ENCODE results near the gene TMED4. TPM values are rescaled to one million over a fixed set of nuclear protein-coding genes. Genes with fewer than 3 reads are reported as not detected.
"Not testable (repeated sequence)": the region's sequence is repeated elsewhere in the genome, so short reads cannot be mapped to it uniquely, and the experiment has no call there.

Gene TMED4
- total RNA-seq, 3 donors from 2014 or later: 71.3 to 79.4 (median 71.4) TPM

DNA sequence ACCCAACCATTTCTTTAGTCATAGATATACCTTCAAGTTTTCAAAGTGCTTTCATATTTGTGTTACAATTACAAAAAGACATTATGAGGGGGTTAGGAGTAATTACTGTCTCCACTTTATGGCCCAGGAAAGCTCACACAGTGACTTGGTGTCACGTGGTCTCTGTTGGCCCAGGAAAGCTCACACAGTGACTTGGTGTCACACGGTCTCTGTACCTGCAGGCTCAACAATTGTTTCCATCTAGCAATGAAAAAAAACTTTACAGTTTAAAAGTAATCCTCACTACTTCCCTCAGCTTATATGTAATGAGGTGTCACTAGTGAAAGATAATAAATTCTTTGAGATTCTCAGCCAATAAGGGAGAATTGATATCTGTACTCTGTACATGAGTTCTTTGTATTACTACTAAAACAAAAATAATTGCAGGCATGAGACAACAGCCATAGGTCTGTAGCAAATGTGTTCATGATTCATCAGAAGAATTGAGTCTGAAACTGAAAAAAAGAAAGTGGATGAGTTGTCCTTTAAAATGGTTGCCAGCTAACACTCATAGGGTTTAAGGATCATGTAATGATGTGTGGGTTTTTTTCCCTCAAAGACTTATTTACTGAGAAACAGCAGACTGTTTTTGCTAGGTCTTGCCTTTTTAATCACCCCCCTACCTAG is 35.3 kb upstream of the TMED4 start:
- no peaks in the 10 kb centered on the region for H3K27me3 Mint-ChIP-seq (ENCODE audit: low read depth)
- H3K36me3 Mint-ChIP-seq (ENCODE audit: insufficient read depth): peaks cover 21% of the 10 kb centered on the region
- no peak for DNase-seq
- peak overlapping the region; percentile 62 for H3K4me3 Mint-ChIP-seq
- H3K9me3 Mint-ChIP-seq: no peaks in the 10 kb centered on the region
- peak; percentile 92 for ATAC-seq
- H3K4me1 Mint-ChIP-seq (ENCODE audit: low read depth): peaks cover 83% of the 10 kb centered on the region

DNA sequence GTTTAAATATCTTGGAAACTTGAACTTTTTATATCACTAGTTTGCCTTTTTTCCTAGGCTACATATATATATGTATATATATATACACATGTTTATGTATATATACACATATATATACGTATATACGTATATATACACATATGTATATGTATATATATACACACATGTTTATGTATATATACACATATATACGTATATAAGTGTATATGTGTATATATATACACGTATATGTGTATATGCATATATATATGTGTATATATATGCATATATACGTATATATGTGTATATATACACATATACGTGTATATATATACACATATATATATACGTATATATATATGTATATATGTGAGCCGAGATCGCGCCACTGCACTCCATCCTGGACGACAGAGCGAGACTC is 34.5 kb upstream of the TMED4 start:
- peaks cover 25% of the 10 kb centered on the region for H3K36me3 Mint-ChIP-seq (ENCODE audit: insufficient read depth)
- no peak overlapping the region for H3K4me3 Mint-ChIP-seq
- H3K9me3 Mint-ChIP-seq: no peaks in the 10 kb centered on the region
- peaks cover 81% of the 10 kb centered on the region for H3K4me1 Mint-ChIP-seq (ENCODE audit: low read depth)
- DNase-seq (no peak), ATAC-seq (no peak)
- H3K27me3 Mint-ChIP-seq (ENCODE audit: low read depth): no peaks in the 10 kb centered on the region

DNA sequence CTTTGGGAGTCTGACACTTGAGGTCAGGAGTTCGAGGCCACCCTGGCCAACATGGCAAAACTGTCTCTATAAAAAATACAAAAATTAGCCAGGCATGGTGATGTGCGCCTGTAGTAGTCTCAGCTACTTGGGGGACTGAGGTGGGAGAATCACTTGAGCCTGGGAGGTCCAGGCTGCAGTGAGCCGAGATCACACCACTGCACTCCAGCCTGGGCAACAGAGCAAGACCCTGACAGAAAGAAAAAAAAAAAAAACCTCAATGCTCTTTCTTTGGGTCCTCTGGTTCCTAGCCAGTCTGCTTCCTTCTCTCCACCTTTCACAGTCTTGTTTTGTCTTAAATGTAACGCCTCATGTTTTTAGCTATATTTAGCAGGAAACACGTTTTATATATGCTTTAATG is 33.8 kb upstream of the TMED4 start:
- ATAC-seq (no peak), DNase-seq (no peak)
- peaks cover 25% of the 10 kb centered on the region for H3K36me3 Mint-ChIP-seq (ENCODE audit: insufficient read depth)
- H3K27me3 Mint-ChIP-seq (ENCODE audit: low read depth): no peaks in the 10 kb centered on the region
- peaks cover 74% of the 10 kb centered on the region for H3K4me1 Mint-ChIP-seq (ENCODE audit: low read depth)
- H3K4me3 Mint-ChIP-seq: no peak overlapping the region
- no peaks in the 10 kb centered on the region for H3K9me3 Mint-ChIP-seq

DNA sequence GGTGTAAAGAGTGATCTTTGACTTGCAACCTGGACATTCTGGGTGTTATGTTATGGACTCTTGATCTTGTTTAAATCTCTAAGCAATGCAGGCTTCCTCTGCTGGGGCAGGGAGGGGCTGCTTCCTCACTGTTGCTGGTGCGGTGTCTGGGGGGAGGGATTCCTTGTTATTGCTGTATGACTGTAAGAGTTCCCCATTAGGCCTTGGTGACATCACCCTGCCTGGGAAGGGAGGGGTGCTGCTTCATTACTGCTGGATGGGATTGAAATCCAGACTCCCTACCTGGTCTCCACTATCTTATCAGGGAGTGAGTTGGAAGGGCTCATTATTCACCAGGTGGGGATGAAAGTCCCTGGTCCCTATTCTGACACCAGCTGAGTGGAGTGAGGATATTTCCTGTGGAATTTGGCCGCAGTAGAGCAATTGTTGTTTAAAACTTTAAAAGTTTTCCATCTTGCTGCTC is 33.1 kb upstream of the TMED4 start:
- no peaks in the 10 kb centered on the region for H3K27me3 Mint-ChIP-seq (ENCODE audit: low read depth)
- no peaks in the 10 kb centered on the region for H3K9me3 Mint-ChIP-seq
- peaks cover 70% of the 10 kb centered on the region for H3K4me1 Mint-ChIP-seq (ENCODE audit: low read depth)
- H3K36me3 Mint-ChIP-seq (ENCODE audit: insufficient read depth): peaks cover 25% of the 10 kb centered on the region
- H3K4me3 Mint-ChIP-seq: peak overlapping the region; percentile 47
- DNase-seq (no peak), ATAC-seq (no peak)

DNA sequence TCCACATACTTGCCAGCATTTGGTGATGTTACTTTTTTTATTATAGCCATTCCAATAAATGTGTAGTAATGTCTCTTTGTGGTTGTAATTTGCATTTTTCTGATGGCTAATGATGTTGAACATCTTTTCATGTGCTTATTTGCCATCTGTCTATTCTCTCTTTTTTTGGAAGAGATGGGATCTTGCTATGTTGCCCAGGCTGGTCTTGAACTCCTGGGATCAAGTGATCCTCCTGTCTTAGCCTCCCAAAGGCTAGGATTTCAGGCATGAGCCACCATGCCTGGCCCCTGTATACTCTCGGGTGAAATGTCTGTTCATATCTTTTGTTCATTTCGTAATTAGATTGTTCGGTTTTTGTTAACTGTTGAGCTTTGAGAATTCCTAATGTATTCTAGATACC is 27.8 kb upstream of the TMED4 start:
- Mint-ChIP-seq H3K9me3 (no peaks in the 10 kb centered on the region), H3K4me3 (no peak overlapping the region), H3K27me3 (ENCODE audit: low read depth) (no peaks in the 10 kb centered on the region), H3K36me3 (ENCODE audit: insufficient read depth) (peaks cover 12% of the 10 kb centered on the region), H3K4me1 (ENCODE audit: low read depth) (peaks cover 54% of the 10 kb centered on the region)
- ATAC-seq: no peak
- no peak for DNase-seq

DNA sequence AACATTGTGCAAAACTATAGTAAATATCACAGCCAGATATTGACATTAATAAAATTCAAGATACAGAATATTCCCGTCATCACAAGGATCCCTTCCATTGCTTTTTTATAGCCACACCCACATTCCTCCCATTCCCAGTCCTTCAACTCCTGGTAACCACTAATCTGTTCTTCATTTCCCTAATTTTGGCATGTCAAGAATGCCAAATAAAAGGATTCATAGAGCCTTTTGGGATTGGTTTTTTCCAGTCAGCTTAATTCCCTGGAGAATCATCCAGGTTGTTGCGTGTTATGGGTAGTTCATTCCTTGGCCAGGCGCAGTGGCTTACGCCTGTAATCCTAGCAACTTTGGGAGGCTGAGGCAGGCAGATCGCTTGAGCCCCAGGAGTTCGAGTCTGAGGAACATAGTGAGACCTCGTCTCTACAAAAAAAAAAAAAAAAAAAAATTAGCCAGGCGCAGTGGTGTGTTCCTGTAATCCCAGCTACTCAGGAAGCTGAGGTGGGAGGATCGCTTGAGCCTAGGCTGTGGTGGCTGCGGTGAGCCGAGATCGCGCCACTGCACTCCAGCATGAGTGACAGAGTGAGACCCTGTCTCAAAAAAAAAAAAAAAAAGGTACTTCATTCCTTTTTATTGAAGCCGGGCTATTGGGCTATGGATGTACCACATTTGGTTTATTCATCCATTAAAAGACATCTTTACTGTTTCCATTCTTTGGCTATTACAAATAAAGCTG is 27.1 kb upstream of the TMED4 start:
- DNase-seq: no peak
- no peaks in the 10 kb centered on the region for H3K27me3 Mint-ChIP-seq (ENCODE audit: low read depth)
- H3K4me1 Mint-ChIP-seq (ENCODE audit: low read depth): peaks cover 46% of the 10 kb centered on the region
- peaks cover 7% of the 10 kb centered on the region for H3K36me3 Mint-ChIP-seq (ENCODE audit: insufficient read depth)
- ATAC-seq: no peak
- H3K4me3 Mint-ChIP-seq: no peak overlapping the region
- no peaks in the 10 kb centered on the region for H3K9me3 Mint-ChIP-seq

DNA sequence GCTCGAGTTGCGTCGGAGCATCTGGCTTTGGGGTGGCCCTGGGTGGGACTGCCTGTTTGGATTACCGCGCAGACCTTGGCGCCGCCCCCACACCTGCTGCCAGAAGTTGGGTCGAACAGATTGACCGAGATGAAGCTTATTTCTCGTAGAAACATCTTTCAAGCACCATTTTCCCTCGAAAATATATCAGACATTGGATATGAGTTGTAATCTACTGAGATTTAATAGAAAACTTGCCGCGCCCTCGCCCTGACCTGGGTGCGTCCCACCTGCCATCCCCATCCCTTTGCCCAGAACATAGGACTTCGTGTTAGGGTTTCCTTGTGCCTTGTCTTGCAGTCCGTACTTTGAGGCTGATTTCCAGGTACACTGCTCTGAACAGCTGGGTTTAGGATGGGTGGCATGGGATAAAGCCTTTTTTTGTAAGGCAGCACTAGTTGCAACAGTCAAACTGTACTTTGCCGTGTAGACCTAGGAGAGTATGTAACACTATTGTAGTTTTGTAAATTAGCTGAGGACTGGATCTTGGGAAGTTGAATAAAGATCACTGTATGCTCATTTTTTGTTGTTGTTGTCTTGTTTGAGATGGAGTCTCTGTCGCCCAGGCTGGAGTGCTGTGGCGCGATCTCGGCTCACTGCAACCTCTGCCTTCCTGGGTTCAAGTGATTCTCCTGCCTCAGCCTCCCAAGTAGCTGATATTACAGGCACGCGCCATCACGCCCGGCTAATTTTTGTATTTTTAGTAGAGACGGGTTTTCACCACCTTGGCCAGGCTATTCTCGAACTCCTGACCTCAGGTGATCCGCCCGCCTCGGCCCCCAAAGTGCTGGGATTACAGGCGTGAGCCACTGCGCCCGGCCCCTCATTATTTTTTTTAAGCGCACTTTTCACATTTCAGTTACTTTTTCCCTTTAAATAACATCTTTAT is 25.4 kb upstream of the TMED4 start:
- DNase-seq (no peak), ATAC-seq (no peak)
- Mint-ChIP-seq H3K36me3 (ENCODE audit: insufficient read depth) (peaks cover 7% of the 10 kb centered on the region), H3K9me3 (no peaks in the 10 kb centered on the region), H3K27me3 (ENCODE audit: low read depth) (no peaks in the 10 kb centered on the region), H3K4me1 (ENCODE audit: low read depth) (peaks cover 40% of the 10 kb centered on the region), H3K4me3 (peak overlapping the region; percentile 96)

DNA sequence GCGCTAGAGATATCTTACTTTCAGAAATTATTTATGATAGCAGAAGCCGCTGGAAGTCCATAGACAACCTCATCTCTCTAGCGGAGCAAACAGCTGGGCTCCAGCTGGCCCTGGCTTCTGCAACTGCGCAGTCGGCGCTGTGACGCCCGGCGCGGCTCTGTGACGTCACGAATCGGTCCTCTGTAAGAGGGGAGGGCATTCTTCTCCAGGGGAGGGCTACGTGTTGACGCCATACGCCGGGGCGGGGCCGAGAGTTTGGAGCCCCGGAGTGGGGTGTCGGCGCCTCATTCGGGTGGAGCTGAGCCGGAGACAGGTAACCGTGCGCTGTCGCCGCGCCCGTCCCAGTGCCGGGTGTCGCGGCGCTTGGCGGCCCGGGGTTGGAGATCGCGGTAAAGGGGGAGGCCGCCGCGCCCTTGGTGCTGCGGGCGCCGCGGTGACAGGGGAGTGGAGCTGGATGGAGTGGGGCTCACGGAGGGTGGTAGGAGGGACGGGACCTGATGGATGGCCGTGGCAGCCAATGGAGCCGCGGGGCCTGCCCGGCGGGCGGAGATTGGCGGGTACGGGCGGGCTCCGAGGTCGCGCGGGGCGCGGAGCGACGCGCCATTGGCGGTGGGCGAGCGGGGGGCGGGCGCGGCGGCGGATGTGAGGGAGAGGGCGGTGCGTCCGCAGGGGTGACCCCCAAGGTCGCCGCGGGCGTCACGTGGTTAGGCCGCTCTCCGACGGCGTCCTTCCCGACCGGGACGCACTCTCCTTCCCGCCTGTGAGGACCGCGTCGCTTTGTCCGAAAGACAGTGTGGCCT is 24.5 kb upstream of the TMED4 start, which contains the start of gene OGDH:
Gene OGDH (plus strand): TSS at position 287 of the 800 bp plus-strand sequence. CDS start 17,717 bp downstream, outside the sequence.
- peak; percentile 98 to 99 for ATAC-seq
- Mint-ChIP-seq H3K4me1 (ENCODE audit: low read depth) (peaks cover 33% of the 10 kb centered on the region), H3K36me3 (ENCODE audit: insufficient read depth) (peaks cover 2% of the 10 kb centered on the region), H3K27me3 (ENCODE audit: low read depth) (no peaks in the 10 kb centered on the region), H3K4me3 (peak within 1 kb of the TSS; percentile 96), H3K9me3 (no peaks in the 10 kb centered on the region)
- DNase-seq: peak; percentile 99

DNA sequence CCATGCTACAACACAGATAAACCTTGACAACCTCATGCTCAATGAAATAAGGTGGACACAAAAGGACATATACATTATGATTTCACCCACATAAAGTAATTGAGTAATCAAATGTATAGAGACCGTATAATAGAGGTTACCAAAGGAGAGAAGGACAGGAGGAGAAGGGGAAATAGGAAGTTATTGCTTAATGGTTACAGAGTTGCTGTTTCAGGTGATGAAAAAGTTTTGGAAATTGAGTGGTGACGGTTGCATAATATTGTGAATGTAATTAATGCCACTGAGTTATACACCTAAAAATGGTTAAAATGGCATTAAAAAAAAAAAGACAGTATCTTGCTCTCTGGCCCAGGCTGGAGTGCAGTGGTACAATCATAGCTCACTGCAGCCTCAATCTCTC is 22.9 kb upstream of the TMED4 start:
- Mint-ChIP-seq H3K4me1 (ENCODE audit: low read depth) (peaks cover 28% of the 10 kb centered on the region), H3K27me3 (ENCODE audit: low read depth) (no peaks in the 10 kb centered on the region), H3K36me3 (ENCODE audit: insufficient read depth) (peaks cover 2% of the 10 kb centered on the region), H3K9me3 (no peaks in the 10 kb centered on the region), H3K4me3 (no peak overlapping the region)
- DNase-seq: no peak
- ATAC-seq: no peak

DNA sequence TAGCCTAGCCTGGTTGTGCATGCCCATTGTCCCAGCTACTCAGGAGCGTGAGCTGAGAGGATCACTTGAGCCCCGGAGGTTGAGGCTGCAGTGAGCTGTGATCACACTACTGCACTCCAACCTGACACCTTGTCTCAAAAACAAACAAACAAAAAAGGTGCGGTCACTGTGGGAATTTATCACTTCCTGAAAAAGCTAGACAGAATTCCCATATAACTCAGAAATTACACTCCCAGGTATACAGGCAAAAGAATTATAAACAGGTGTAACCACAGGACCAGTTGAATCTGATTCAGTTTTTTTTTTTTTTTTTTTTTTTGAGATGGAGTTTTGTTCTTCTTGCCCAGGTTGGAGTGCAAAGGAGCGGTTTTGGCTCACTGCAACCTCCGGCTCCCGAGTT is 21.2 kb upstream of the TMED4 start:
- Mint-ChIP-seq H3K4me1 (ENCODE audit: low read depth) (peaks cover 16% of the 10 kb centered on the region), H3K27me3 (ENCODE audit: low read depth) (no peaks in the 10 kb centered on the region), H3K9me3 (no peaks in the 10 kb centered on the region), H3K4me3 (no peak overlapping the region), H3K36me3 (ENCODE audit: insufficient read depth) (peaks cover 2% of the 10 kb centered on the region)
- ATAC-seq: no peak
- DNase-seq: no peak

DNA sequence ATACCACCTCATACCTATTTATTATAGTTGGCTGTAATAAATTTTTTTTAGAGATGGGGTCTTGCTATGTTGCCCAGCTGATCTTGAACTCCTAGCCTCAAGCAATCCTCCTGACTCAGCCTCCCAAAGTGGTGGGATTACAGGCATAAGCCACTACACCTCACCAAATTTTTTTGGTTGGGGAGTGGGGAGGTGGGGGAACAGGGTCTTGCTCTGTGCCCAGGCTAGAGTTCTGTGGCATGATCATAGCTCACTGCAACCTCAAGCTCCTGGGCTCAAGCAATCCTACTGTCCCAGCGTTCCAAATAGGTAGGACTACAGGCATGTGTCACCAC is 20.5 kb upstream of the TMED4 start:
- H3K9me3 Mint-ChIP-seq: no peaks in the 10 kb centered on the region
- H3K36me3 Mint-ChIP-seq (ENCODE audit: insufficient read depth): peaks cover 2% of the 10 kb centered on the region
- ATAC-seq (no peak), DNase-seq (no peak)
- peaks cover 13% of the 10 kb centered on the region for H3K4me1 Mint-ChIP-seq (ENCODE audit: low read depth)
- H3K27me3 Mint-ChIP-seq (ENCODE audit: low read depth): no peaks in the 10 kb centered on the region
- no peak overlapping the region for H3K4me3 Mint-ChIP-seq

DNA sequence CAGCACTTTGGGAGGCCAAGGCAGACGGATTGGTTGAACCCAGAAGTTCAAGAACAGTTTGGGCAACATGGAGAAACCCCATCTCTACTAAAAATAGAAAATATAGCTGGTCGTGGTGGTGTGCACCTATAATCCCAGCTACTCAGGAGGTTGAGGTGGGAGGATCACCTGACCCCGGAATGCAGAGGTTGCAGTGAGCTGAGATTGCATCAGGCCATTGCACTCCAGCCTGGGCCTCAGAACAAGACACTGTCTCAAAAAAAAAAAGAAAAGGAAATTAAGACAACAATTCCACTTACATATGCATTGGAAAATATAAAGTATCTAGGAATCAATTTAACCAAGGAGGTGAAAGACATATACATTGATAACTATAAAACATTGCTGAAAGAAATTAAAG is 17.2 kb upstream of the TMED4 start:
- ATAC-seq: no peak
- no peaks in the 10 kb centered on the region for H3K27me3 Mint-ChIP-seq (ENCODE audit: low read depth)
- no peaks in the 10 kb centered on the region for H3K36me3 Mint-ChIP-seq (ENCODE audit: insufficient read depth)
- no peak overlapping the region for H3K4me3 Mint-ChIP-seq
- no peaks in the 10 kb centered on the region for H3K9me3 Mint-ChIP-seq
- H3K4me1 Mint-ChIP-seq (ENCODE audit: low read depth): no peaks in the 10 kb centered on the region
- DNase-seq: no peak

DNA sequence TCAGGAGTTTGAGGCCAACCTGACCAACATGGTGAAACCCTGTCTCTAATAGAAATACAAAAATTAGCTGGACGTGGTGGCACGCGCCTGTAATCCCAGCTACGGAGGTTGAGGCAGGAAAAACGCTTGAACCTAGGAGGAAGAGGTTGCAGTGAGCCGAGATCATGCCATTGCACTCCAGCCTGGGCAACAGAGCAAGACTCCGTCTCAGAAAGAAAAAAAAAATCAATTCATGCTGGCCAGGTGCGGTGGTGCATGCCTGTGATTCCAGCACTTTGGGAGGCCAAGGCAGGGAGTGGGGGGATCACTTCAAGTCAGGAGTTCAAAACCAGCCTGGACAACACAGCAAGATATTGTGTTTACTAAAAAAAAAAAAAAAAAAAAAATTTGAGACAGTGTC is 15.2 kb upstream of the TMED4 start:
- H3K27me3 Mint-ChIP-seq (ENCODE audit: low read depth); H3K36me3 Mint-ChIP-seq (ENCODE audit: insufficient read depth); DNase-seq; H3K4me3 Mint-ChIP-seq; H3K4me1 Mint-ChIP-seq (ENCODE audit: low read depth); H3K9me3 Mint-ChIP-seq; ATAC-seq: not testable (repeated sequence)

All from activated T-cell treated with anti-CD3 and anti-CD28 coated beads, Interleukin-2, amount 50 U/mL, for 4 hours (primary cell).